B cell (primary cell): ENCODE results near the gene ZNF524.

Experiments
- CTCF ChIP-seq: fragments of 200-600 bp; IDR thresholded peaks from one replicate; pipeline ENCODE4 v1.8.0; 2022; ENCODE audit warnings: antibody characterized with exemption, mild to moderate bottlenecking
- EZH2 ChIP-seq: IDR thresholded peaks from 2 replicates; pipeline ENCODE4 v1.6.1; 2012; ENCODE audit warnings: borderline replicate concordance, low read depth, mild to moderate bottlenecking, moderate library complexity, low read length; ENCODE audit not compliant: insufficient read depth, poor library complexity, severe bottlenecking

DNA sequence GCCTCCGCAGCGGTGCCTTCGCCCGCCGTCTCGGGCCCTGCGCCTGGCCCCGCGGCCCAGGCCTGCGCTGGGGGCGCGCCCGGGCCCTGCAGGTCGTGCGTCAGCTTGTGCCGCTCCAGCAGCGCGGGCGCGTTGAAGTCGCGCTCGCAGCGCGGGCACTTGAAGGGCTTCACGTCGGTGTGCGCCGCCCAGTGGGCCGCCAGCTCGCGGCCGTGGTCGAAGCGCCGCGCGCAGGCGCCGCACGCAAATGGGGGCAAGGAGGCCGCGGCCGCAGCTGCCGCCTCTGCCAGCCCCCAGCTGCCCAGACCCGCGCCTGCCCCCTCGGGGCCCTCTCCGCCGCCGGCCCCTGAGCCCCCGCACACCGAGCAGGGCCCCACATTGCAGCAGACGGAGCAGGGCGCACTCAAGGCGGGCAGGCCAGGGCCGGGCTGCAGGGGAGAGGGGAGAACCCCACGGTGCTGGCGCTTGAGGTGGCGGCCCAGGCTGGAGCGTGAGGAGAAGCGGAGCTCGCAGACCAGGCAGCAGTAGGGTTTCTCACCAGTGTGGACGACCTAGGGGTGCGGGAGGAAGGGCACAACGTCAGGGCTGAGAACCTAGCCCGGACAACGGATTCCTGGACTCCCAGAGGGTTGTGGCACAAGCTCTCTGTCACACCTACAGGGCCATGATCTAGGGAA is 6.9 kb upstream of the ZNF524 start:
- TF ChIP-seq CTCF (no peak), EZH2 (no peak)
